ENCODE results near the gene PTPRE.
A peak's percentile ranks its signal among the peaks of the same experiment; 100 is the strongest.

PTPRE gene

DNA sequence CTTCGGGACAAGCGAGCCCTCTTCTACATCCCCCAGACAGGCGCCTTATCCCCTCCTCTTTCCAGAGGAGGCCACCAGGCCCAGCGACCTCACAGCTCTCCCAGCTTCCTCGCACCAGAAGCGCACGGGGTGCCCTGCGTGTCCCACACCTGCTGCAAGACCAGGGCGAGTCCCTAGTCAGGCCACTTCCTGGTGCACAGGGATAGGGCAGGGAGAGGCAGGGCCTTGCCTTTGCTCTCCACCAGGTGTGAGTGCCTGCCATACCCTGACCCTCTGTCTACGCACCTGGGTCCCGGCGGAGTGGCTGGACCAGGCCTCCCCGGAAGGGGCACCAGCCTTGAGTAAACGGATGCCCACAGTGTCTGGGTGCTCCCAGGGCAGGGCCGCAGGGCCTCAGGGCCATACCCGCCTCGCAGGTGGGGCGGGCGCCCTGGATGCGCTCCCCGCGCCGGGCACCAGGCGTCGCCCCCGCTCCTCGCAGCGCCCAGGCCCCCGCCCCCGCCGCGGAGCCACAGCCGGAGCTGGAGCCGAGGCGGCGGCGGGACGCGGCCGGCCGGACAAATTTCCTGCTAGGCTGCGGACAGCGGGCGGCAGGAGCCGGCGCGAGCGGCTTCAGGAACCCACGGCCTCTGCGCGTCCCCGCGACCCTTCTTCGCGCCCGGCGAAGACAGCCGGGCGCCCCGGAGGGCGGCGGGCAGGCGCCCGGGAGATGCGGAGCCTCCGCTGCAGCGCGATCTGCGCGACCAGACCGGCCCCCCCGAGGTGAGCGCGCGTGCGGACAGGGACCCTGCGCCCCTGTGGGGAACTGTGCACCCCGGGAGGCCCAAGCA is at the start of gene PTPRE:
TSS of gene PTPRE (plus strand) at position 556 of the 830 bp plus-strand sequence. CDS start 133,779 bp downstream, outside the sequence.
- peak; percentile 52 for DNase-seq

GRCh38 chr10:127860592-127860991 is 46.3 kb upstream of the PTPRE start:
- no peak for DNase-seq

DNA sequence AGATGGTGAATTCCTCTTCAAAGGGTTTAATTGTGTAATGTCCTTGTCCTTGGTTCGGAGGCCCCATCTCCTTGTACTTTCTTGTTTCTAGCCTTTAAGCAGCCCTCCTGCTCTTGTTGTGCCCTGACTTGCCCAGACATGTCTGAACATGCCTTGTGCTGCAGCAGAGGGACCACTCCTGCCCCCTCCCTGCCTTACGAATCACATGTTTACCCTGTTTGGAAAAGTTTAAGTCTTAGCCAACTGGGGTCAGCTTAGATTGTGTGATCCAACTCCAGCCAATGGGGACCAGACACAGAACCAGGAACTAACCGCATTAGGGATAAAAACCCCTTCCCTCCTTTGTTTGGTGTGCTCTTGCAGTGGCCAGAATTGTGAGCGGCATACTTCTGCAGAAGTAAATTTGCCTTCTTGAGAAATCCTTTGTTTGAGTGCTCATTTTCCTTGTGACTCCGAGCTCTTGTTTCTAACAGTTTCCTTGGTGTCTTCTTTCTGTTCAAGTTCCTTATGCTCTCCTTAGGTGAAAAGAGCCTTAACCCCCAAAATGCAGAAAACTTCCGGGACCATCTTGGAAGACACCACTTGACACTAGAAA is 43.6 kb upstream of the PTPRE start:
- DNase-seq = no peak

DNA sequence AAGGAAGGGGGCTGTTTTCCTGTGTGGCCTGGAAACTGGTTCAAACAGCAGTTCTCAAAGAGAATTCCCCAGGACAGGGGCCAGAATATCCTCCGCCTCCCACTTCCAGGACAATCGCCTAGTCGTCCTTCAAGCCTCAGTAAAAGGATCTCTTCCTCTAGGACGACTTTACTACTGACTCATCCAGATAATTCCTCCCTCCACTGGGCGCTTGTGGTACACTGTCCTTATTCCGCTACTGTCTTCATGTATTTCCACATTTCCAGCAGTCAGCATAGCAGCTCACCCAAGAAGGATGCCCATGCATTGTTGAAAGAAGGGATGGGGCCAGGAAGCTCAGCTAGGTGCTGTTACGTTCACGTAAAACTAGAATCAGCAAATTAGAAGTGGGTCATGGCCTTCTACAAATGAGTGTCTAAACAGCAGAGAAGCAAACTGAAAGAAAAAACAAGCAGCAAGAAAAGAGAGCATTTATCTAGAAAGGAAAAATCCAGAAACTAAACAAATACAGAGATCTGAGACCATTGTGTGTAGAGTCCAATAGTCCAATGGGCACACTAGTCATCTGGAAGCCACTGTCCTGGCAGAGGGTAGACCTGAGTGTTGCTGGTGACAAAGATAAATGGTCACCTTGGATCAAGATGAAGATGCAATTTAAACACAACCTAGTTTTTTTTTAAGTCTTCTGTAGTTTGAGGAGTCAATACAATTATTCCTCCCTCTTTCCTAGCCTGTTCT is 40.5 kb upstream of the PTPRE start:
- no peak for DNase-seq

GRCh38 chr10:127867805-127868204 is 39.1 kb upstream of the PTPRE start:
- DNase-seq = no peak

DNA sequence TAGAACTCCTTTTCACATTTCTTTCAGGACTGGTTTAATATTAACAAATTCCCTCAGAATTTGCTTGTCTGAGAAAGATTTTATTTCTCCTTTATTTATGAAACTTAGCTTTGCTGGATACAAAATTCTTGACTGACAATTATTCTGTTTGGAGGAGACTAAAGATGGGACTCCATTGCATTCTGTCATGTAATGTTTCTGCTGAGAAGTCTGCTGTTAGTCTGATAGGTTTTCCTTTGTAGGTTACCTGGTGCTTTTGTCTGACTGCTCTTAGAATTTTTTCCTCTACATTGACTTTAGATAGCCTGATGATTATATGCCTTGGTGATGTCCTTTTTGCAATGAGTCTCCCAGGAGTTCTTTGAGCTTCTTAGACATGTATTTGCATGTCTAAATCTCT is 37.6 kb upstream of the PTPRE start:
- no peak for DNase-seq

DNA sequence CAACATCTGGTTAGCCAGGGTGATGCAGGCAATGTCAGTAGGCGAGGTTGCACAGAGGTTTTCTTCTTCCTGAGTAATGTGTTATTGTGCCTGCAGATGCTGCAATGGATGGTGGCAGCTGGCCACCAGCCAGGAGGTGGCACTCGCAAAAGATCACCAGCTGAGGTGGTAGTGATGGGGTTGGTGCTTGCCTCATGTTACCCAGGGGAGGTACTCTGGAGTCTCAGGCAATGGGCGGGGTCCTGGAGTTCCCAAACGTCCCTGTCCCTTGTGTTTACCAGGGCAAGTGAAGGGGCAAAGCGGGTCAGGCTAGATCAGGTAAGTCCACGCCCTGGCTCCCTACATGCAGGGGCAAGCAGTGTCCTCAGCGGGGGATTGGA is 35.3 kb upstream of the PTPRE start:
- DNase-seq = no peak

- no peak for DNase-seq
Measured at GRCh38 chr10:127872011-127872761, 34.7 kb upstream of the PTPRE start.

GRCh38 chr10:127872871-127873600 is 33.9 kb upstream of the PTPRE start:
- no peak for DNase-seq

DNA sequence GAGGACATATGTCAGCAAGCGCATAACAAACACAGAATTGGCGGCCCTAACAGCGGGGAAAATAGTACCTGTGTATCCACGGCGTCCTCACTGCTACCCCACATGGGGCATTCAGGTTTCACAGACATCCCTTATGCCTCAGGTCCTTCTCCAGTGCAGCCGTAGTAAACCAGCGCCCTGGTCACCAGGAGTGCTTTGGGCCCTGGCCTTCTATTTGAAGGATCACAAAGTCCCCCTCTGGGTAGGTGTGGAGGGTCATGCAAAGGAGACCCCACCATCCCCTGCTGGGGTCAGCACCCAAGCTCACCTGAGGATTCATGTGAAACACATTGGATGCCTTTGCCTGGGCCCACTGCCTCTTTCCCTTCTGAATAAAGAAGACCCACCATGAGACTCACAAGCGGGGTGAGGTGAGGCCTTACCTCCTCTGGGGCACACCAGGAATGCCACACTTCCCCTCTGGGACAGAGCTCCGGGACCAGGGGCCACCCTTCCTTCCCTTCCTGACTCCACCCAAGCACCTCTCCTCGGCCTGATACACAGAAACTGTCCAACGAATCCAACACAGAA is 32.9 kb upstream of the PTPRE start:
- DNase-seq = no peak

DNA sequence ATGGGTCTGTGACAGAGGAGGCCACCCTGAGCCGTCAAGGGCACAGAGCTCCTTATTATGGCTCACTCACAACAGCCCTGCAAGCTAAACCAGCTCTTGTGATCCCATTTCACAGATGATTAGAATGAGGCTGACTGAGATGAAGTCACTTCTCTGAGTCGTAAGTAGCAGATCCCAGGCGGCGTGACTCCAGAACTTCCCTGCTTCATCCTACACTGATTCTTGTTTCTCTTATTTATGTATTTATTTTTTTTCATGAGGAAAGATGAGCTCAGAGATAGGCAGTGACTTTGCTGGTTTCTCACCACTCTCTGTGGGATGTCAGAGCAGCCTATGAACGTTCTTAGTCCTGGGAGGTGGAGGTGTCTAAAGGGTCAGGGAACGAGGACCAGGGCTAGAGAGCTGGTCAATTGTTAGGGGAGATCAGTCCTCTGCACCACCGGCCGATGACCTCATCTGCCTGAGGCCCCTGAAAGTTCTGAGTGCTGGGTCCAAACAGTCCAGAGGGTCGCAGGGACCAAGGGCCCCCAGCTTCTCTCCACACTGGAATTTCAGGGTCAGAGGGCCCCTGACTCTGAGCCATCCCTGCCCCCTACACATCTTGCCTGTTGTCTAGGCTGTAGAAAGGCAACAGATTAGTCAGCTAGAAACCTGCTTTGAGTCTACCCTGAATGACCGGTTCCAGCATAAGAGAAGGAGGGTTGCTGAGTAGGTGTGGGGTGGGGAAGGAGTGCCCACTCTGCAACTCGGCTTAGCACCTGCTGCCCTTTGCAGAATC is 32.0 kb upstream of the PTPRE start:
- DNase-seq = no peak

DNA sequence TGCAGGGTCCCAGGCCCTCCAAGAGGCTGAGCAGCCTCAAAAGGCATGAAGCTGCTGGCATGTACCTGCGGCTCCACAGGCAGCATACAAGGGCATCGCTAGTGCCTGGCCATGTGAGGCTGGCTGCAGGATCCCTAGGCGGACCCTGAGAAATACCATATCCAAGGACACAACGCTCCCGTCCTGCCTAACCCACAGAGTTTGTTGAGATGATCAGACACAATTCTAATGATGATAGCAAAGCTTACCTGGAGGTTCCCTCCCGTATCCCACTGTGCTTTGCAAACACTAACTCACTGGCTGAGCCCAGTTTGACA is 31.5 kb upstream of the PTPRE start:
- DNase-seq = no peak

DNA sequence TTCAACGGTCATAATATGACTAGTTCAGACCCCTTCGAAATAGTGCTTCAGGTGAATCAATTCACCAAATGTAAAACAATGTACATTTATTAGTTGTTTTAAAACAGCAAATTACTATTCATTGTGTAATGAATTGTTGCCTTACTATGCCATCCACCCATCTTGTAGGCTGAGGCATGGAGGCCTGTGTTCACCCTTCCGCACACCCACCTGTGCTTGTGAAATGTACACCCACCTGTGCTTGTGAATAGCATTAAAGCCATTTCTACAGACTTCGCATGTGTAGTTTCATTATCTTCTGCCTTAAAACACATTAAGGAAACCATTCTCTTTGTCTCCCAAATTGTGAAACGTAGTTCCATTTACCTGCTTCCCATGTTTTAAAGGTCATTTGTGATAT is 31.0 kb upstream of the PTPRE start:
- DNase-seq = no peak

DNA sequence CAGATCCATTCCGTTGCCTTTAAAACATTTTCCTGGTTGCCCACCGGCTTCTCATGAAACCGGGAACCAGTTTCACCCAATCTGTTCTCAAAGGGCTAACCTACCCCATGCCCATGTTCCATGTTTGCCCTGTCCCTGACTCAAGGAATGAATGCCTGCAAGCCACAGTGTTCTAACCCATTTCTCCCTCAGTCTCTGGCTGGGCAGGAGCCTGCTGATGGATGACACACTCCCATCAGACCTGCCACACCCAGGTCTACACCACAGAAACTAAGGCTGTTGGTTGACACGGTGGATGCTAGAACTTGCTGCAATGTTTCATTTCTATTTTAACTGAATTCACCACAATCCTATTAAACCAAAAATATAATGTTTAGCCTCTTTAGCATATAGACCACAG is 29.8 kb upstream of the PTPRE start:
- DNase-seq = no peak

DNA sequence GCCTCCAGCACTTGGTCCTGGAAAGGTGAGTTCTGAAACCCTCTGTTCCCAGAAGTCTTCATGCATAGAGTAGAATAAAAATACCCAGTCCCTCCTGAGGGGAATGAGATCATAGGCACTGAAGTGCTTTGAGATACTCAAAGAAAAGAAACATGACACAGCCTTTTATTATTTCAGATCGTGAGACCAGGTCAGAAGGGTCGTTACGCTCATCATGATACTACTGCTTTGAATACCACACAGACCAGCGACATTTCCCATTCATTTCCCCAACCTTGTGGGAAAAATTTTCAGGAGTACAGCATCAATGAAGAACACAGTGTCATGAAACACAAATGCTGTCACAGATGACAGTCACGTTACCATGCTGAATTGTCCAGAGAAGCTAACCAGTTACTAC is 29.2 kb upstream of the PTPRE start:
- no peak for DNase-seq

GRCh38 chr10:127878475-127879055 is 28.3 kb upstream of the PTPRE start:
- peak; percentile 3 for DNase-seq

- DNase-seq = peak; percentile 30
Measured at GRCh38 chr10:127880557-127880956, 26.3 kb upstream of the PTPRE start.

DNA sequence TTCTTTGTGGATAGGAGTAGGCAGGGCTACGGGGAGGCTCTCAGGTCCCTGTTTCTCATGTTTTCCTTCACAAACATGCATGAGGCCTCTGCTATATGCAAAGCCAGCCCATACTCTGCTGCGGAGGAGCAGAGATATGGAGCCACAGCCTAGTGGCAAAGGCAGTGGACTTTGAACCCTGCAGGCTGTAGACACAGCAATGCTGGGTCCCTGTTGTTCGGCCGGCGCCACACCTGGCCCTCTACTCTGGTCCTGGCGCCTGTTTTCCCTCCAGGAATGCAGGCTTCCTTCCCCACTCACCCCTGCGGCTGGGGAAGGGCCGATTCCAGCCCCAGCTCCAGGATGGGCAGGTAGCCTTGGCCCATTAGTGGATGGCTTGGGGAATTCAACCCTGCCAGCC is 25.6 kb upstream of the PTPRE start:
- DNase-seq = no peak

DNA sequence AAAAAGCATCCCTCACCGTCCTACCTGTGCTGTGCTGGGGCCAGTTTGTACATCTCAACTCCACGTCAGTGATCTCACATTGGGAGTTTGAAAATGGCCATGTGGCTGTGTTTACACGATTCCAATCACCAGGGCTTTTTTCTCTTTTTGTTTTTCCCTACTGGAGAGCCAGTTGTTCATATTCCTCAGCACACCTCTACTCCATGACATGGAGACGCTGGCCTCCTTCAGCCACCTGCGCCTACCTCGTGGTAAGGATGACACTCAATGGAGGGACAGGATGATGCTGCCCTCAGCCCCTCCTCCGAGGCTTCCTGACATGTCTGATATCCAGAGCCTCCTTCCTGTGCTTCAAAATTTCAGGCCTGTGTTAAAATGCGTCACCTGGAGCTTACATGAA is 24.5 kb upstream of the PTPRE start:
- DNase-seq = no peak

DNA sequence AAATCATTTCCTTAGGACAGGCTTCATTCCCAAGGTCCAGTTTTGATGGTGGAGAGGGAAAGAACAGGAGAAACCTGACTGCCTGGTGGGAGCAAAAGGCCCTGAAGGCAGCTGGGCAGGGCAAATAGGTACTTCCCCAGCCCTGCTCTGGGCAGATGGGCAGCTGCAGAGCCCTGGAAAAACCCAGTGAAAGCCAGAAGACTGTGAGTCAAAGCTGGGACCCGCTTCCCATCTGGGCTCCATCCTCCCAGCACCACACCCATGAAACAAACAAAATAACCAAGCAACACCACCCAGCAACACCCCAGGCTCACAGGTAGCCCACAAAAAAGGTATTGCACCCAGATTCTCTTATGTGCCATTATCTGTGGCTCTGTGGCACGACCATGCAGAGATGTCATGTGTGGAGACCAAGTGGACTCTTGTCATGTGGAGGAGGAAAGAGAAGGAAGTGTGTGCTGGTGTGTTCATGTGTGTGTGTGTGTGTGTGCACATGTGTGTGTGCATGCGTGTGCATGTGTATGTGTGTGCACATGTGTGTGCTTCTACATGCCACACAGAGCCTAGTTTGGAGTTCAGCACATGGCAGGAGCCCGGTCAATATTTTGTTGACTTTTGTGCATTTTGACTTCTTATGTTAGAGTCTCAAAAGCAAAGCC is 24.0 kb upstream of the PTPRE start:
- DNase-seq = no peak

GRCh38 chr10:127883516-127883915 is 23.4 kb upstream of the PTPRE start:
- DNase-seq = no peak
